GM19099 (cell line): Measurements from ENCODE around the gene BBS9.

ENCODE experiments used
- POLR2A ChIP-seq: IDR thresholded peaks from 3 replicates; pipeline ENCODE4 v1.6.1; 2011; ENCODE audit warnings: low read depth; ENCODE audit not compliant: insufficient read length; ENCODE audit errors: extremely low read depth

The BBS9 gene

DNA sequence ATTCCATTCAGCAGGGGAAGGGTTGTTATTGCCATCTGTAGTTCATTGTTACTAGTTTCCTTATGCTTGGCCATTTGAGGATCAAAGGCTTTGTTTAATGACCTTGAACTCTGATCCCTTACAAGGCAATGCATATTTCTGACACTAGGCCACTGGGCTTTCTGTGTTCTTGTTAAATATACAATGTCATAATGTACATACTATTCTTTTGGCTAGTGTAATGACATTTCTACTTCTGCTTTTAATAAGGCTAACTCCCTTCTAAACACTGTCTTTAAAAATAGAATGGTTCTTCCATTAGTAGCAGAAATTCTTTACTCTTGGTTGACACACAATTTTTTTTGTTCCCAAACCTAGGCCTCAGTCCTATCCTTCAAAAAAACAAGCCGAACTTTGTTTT lies 86.6 kb downstream of the BBS9 start:
- no peak for TF ChIP-seq POLR2A

DNA sequence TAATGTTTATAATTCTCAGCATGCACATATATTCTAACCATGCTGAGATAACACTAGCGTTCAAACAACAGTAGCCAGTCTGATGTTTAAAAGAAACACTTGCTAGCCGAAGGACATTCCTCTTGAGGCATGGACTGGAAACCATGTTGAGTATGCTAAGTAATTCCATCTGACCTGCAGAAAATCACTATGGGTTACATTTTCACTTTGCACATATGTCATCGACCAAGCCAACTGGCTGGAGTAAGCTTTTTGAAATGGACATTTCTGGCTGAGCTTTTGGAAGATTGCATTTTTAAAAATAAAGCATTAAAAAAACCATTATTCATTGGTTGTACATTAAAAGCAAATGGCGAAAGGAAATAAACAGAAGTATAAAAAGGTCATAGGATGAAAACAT lies 88.2 kb downstream of the BBS9 start:
- TF ChIP-seq POLR2A, result no peak

DNA sequence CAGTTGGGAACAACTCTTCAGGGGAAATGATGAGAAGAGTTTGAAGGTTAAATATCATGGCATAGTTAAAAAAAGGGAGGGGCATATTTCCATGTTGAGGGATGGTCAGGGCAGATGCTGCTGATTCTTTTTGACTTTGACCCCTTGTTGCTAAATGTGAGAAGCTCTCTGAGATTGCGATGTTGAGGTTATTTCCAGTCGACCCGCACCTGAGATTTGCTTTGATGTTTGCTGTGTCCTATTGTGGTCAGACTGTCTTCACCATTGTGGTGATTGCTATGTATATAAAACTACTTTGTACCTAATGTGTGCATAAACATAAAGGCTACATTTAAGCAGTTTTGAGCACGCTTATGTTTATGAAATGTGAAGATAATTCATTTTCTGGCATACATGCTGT lies 90.9 kb downstream of the BBS9 start:
- no peak for TF ChIP-seq POLR2A

DNA sequence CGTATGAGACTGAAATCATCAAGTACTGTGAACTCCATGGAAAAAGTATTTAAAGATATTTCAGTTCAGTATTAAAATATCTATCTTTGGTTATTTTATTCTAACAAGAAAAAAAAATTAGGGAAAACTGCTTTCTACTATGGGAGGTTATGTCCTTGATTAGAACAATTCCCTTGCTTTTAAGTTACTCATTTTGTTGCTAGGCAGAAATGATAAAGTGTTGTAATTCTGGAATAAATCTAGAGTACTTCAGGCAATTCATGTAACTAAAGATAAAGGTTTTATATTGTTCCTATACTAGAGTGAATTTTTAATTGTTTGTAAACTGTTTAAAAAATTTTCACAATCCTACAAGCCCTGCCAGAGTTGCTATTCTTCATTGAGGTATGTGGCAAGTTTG lies 92.0 kb downstream of the BBS9 start:
- TF ChIP-seq POLR2A, result no peak

GRCh38 chr7:33232632-33233145 lies 103.3 kb downstream of the BBS9 start:
- TF ChIP-seq POLR2A, result no peak

DNA sequence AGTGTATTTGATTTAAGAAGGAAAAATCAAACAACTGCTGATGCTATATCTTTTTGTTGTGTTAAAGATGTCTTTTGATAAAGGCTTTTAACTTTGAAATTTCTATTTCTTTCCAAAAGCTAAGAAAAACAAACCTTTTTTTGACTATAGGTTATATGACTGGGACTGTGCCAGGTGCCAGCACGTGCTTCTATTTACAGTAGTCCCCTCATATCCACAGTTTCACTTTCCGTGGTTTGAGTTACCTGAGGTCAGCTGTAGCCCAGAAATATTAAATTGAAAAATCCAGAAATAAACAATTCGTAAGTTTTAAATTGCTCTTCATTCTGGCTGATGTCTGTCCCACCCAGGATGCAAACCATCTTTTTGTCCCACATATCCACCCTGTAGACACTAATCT lies 104.3 kb downstream of the BBS9 start:
- TF ChIP-seq POLR2A, result no peak

- TF ChIP-seq POLR2A, result no peak
Observed at GRCh38 chr7:33237036-33237435, 107.7 kb downstream of the BBS9 start.

GRCh38 chr7:33243319-33243881 lies 114.0 kb downstream of the BBS9 start:
- no peak for TF ChIP-seq POLR2A

GRCh38 chr7:33248671-33249070 lies 119.3 kb downstream of the BBS9 start:
- no peak for TF ChIP-seq POLR2A

GRCh38 chr7:33250421-33250871 lies 121.1 kb downstream of the BBS9 start:
- TF ChIP-seq POLR2A, result no peak

- TF ChIP-seq POLR2A, result no peak
Observed at GRCh38 chr7:33251301-33251700, 121.9 kb downstream of the BBS9 start.

DNA sequence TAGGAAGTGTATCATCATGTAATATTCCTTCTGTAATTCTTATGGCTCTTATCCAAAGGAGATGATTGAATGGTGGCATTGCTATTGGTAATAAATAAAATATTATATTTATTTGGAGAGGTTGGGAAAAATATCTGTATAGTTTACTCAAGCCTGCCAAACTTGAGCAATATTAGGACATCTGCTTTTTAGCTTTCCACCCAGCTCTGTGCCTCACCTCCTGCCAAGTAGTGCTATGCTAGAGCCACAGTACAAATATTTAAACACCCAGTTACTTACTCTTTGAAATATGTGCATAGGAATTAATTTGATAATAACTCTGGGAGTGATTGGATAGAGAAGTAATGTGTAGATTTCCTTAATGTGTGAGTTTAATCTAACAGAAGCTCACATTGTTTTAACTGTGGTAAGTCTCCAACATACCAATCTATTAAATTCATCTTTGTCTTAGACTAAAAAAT lies 129.2 kb downstream of the BBS9 start:
- no peak for TF ChIP-seq POLR2A

- TF ChIP-seq POLR2A, result no peak
Observed at GRCh38 chr7:33261585-33261984, 132.2 kb downstream of the BBS9 start.

DNA sequence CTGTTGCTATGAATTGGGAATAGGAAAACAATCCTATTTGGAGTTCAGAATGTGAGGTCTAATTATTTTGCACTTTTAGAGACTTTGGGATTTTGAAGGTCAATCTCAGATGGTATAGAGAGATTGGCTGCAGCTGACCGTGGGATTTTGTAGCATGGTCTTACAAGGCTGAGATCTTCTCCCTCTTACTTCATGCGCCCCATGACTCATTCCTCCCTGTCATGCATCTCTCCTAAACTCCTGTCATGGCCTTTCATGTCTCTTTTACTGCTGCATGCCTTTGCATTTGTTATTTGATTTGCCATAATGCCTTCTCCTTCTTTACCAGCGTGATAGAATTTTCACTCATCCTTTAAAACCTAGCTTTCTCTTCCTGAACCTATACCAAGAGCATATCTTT lies 133.1 kb downstream of the BBS9 start:
- TF ChIP-seq POLR2A, result no peak

DNA sequence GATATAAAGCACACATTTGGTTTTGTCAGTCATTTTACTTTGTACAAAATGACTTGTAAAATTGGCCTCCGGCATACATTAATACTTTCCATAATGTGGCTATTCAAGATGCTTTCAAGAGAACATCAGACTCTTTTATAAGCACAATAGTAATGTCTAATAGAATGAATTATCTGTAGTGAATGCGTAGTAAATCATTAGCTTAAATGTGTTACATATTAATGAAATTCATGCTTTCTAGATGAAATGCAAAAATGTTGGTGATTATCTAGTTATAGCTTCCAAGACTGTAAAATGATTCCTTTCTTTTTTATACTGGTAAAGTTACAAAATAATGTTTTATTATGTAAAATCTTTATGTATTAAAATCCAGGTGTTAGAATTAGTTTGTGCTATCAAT lies 144.0 kb downstream of the BBS9 start:
- no peak for TF ChIP-seq POLR2A

GRCh38 chr7:33276325-33276724 lies 147.0 kb downstream of the BBS9 start:
- TF ChIP-seq POLR2A, result no peak

- no peak for TF ChIP-seq POLR2A
Observed at GRCh38 chr7:33276729-33277128, 147.4 kb downstream of the BBS9 start.
